Esophagus squamous epithelium (tissue), 4 donors: Measurements from ENCODE around the gene PSMB9.

Experiments used
- CTCF ChIP-seq, 6 experiments: fragments of 450-650 bp in 4 of 6; fragments of 200-600 bp in 2 of 6; sonication (generic) in 2 of 6; IDR thresholded peaks; one replicate each; pipeline ENCODE4 v1.5.1; 2016 to 2019; ENCODE audit warnings: antibody characterized with exemption in 6 of 6, mild to moderate bottlenecking in 4 of 6, moderate library complexity in 4 of 6
- POLR2A ChIP-seq, 4 donors: fragments of 450-650 bp; IDR thresholded peaks; one replicate each; pipeline ENCODE4 v1.6.1; 2017; ENCODE audit warnings: antibody characterized with exemption in 4 of 4, mild to moderate bottlenecking in 4 of 4, moderate library complexity in 3 of 4

- TF ChIP-seq CTCF (IDR thresholded peaks at IDR 0.05): no peak
- no peak for TF ChIP-seq POLR2A (IDR thresholded peaks at IDR 0.05)
Observed at GRCh38 chr6:32888576-32888975, 34.6 kb downstream of the PSMB9 start.
